VCaP (cell line): ENCODE results near the gene CD163L1.

Experiments
- H3K27ac ChIP-seq: fragments of 450-650 bp; 2 replicates; pipeline ENCODE4 v1.5.1; 2017
- TF ChIP-seq, protein P1 (sequence below): fragments of 450-650 bp; conservative IDR thresholded peaks from 2 replicates; pipeline ENCODE4 v1.5.1; 2017; ENCODE audit warnings: mild to moderate bottlenecking, moderate library complexity

CD163L1 gene

GRCh38 chr12:7403466-7403865 is 40.5 kb downstream of the CD163L1 start:
- H3K27ac ChIP-seq: no peak overlapping the region
- TF ChIP-seq, protein P1, sequence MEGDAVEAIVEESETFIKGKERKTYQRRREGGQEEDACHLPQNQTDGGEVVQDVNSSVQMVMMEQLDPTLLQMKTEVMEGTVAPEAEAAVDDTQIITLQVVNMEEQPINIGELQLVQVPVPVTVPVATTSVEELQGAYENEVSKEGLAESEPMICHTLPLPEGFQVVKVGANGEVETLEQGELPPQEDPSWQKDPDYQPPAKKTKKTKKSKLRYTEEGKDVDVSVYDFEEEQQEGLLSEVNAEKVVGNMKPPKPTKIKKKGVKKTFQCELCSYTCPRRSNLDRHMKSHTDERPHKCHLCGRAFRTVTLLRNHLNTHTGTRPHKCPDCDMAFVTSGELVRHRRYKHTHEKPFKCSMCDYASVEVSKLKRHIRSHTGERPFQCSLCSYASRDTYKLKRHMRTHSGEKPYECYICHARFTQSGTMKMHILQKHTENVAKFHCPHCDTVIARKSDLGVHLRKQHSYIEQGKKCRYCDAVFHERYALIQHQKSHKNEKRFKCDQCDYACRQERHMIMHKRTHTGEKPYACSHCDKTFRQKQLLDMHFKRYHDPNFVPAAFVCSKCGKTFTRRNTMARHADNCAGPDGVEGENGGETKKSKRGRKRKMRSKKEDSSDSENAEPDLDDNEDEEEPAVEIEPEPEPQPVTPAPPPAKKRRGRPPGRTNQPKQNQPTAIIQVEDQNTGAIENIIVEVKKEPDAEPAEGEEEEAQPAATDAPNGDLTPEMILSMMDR: no peak

- TF ChIP-seq, protein P1: no peak
- no peak overlapping the region for H3K27ac ChIP-seq
Measured at GRCh38 chr12:7399089-7399488, 44.9 kb downstream of the CD163L1 start.

DNA sequence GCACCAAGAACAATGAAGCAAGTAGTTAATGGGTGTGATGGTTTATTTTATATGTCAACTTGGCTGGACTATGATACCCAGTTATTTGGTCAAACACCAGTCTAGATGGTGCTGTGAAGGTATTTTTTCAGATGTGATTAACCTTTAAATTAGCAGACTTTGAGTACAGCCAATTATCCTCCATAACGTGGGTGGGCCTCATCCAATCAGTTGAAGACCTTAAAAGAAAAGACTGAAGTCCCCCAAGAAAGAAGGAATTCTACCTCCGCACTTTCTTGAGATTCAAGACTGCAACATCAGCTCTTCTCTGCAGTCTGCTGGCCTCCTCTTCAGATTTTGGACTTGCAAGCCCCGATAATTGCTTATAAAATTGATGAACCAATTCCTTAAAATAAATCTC is 47.5 kb downstream of the CD163L1 start:
- no peak overlapping the region for H3K27ac ChIP-seq
- TF ChIP-seq, protein P1: no peak

DNA sequence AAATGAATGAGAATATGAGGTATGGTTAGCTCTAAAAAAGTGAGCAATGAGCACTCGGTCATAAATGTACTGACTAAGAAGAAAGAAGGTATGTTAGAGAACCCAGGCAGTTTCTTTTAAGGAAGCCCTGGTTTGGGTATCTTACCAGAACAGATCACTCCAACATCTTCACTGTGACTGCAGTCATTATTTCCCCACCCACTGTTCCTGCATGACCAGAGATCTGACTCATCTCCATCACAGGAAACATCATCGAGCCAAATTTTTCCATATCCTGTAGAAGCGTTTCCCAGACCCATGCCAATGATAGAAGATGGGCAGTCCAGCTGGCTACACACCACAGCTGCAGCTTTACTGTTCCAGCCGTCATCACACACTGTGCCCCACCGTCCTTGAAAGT is 48.0 kb downstream of the CD163L1 start:
- no peak overlapping the region for H3K27ac ChIP-seq
- TF ChIP-seq, protein P1: no peak

DNA sequence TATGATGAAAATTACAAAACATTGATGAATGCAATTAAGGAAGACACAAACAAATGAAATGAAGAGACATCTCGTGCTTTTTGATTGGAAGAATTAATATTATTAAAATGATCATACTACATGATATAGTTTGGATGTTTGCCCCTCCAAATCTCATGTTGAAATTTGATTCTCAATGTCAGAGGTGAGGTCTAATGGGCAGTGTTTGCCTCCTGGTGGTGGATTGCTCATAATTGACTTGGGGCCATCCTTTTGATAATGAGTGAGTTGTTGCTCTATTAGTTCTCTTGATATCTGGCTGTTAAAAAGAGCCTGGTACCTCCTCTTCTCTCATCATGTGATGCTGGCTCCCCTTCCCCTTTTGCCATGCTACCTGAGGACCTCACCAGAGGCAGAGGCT is 56.7 kb downstream of the CD163L1 start:
- no peak overlapping the region for H3K27ac ChIP-seq
- TF ChIP-seq, protein P1: no peak

DNA sequence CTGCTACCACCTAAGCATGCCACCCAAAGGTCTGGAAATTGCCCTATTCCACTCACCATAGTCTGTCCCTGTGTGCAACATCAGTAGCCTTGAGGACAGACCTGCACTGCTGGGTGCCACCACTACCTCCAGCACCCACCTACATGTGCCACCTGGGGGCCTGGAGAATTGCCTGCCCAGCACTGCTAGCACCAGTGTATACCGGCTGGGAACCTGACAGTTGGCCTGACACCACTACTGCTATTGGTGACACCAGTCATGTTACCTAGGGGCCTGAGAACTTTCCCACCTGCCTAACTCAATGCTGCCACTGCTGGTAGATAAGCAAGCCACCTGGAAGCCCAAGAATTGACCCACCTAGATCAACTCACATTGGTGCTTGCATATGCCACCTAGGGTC is 60.8 kb downstream of the CD163L1 start:
- H3K27ac ChIP-seq: no peak overlapping the region
- TF ChIP-seq, protein P1: no peak

GRCh38 chr12:7376196-7376595 is 67.8 kb downstream of the CD163L1 start:
- H3K27ac ChIP-seq: no peak overlapping the region
- TF ChIP-seq, protein P1: no peak

DNA sequence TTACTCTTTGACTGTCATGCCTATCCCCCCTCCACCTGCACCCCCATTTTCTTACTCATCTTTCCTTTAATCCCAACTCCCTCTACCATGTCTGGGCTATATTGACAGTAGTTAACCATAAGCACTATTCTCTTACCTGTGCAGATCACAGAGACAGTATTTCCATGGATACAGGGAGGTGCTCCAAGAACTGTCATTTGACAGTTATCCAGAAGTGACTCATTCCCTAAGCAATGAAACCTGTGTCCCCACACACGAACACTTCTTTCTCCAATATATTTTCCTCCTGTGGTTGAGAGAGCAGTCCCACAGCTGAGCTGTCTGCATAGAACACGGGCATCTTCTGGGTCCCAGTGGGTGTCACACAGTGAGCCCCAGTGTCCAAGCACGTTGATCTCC is 68.8 kb downstream of the CD163L1 start:
- TF ChIP-seq, protein P1: no peak
- no peak overlapping the region for H3K27ac ChIP-seq
